ENCODE results near the gene SLAIN1.

- TF ChIP-seq TAF1 (IDR thresholded peaks at IDR 0.05; ENCODE audit: low read depth, low read length) (no peak), POLR2AphosphoS5 (IDR thresholded peaks at IDR 0.05; ENCODE audit: low read depth, low read length) (no peak), SPI1 (IDR thresholded peaks at IDR 0.05; ENCODE audit: low read depth, low read length) (no peak), POLR2A (IDR thresholded peaks at IDR 0.05; ENCODE audit: low read depth, low read length) (no peak)
These were observed 21.6 kb downstream of the SLAIN1 start for GRCh38 chr13:77719128-77719527.

Data from GM12891 (cell line).